Measurements from ENCODE around the gene RELN. TPM values are rescaled to one million over a fixed set of nuclear protein-coding genes. Genes with fewer than 3 reads are reported as not detected.

The RELN gene
- total RNA-seq, 2 donors from 2014 or later: 3.9 to 8.5 TPM

DNA sequence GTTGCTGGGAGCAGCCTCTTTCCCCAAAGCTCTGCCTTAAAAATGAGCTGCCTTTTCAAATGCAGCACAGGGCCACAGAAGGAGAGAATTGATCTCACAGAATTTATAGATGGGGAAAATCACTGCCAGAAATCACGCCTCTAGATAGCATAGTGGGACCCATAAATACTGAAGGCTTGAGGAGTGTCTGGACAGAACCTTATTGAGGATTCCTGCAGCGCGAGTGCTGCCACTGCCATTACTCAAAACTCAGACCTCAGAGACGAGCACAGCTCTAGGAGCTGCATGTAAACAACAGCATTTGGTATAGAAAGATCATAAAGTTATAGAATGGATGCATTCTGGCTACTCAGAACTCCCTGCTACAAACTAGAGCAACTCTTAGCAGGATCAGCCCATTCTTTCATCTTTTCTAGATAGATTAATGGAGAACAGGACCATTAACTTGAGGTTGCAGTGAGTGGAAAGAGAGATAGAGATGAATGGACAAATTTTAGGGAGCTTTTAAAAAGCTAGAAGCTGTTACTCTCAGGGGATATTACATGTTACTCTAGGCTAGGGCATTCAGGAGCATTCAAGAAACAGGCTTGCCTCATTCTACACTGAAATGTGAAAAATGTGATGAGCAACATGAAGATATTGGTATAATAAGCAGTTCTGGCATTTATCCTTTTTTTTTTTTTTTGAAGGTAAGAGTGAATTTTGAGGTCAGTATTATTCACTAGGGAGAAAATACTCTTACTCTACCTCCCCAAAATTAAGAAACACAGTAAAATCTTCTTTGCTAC, 276.3 kb downstream of the RELN start:
- H3K4me3 ChIP-seq (ENCODE audit: low read length): no peak overlapping the region
- Mint-ChIP-seq H3K27me3 (ENCODE audit: insufficient read depth) (no peaks in the 10 kb centered on the region), H3K4me3 (no peak overlapping the region), H3K27ac (no peak overlapping the region), H3K4me1 (no peaks in the 10 kb centered on the region), H3K9me3 (no peaks in the 10 kb centered on the region), H3K36me3 (ENCODE audit: low read depth) (no peaks in the 10 kb centered on the region)
- no peak overlapping the region for H3K9ac ChIP-seq (ENCODE audit: extremely low read depth, low read length, poor library complexity, severe bottlenecking)
- WGBS, 2 experiments (ENCODE audit: insufficient coverage in 1 of 2, insufficient read length in 1 of 2): 82 to 84% methylated on average over 4 of the region's 4 CpGs
- H3K36me3 ChIP-seq (ENCODE audit: control insufficient read depth, insufficient read depth, low read length): no peaks in the 10 kb centered on the region
- no peak for DNase-seq
- H3K27ac ChIP-seq (ENCODE audit: low read depth, low read length): no peak overlapping the region
- H3K27me3 ChIP-seq (ENCODE audit: control insufficient read depth, insufficient read depth, low read length, poor library complexity, severe bottlenecking): no peaks in the 10 kb centered on the region
- no peaks in the 10 kb centered on the region for H3K4me1 ChIP-seq (ENCODE audit: control insufficient read depth, insufficient read depth, low read length)
- H3K9me3 ChIP-seq (ENCODE audit: control insufficient read depth, low read length): no peaks in the 10 kb centered on the region
- no peak for TF ChIP-seq CTCF (conservative IDR thresholded peaks at IDR 0.05)

DNA sequence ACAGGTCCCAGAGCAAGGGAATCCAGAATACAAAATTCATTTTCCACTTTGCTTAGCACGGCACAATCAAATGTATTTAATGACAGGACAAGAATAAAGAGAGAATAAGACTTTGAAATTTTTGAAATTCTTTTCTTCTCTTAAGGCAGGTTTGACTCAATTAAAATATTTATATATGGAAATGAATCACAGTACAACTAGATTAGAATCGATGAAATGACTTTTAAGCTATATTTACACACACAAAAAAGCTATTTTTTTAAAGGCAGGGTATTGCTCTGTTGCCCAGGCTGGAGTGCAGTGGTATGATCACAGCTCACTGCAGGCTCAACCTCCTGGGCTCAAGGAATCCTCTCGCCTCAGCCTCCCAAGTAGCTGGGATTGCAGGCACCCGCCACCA, 278.0 kb downstream of the RELN start:
- DNase-seq: no peak
- Histone ChIP-seq H3K9me3 (ENCODE audit: control insufficient read depth, low read length) (no peaks in the 10 kb centered on the region), H3K9ac (ENCODE audit: extremely low read depth, low read length, poor library complexity, severe bottlenecking) (no peak overlapping the region), H3K36me3 (ENCODE audit: control insufficient read depth, insufficient read depth, low read length) (no peaks in the 10 kb centered on the region), H3K27me3 (ENCODE audit: control insufficient read depth, insufficient read depth, low read length, poor library complexity, severe bottlenecking) (no peaks in the 10 kb centered on the region), H3K4me3 (ENCODE audit: low read length) (no peak overlapping the region), H3K27ac (ENCODE audit: low read depth, low read length) (no peak overlapping the region), H3K4me1 (ENCODE audit: control insufficient read depth, insufficient read depth, low read length) (no peaks in the 10 kb centered on the region)
- WGBS, 2 experiments (ENCODE audit: insufficient coverage in 1 of 2, insufficient read length in 1 of 2): 71 to 82% methylated on average over 2 to 4 of the region's 4 CpGs
- H3K36me3 Mint-ChIP-seq (ENCODE audit: low read depth): no peaks in the 10 kb centered on the region
- TF ChIP-seq CTCF (conservative IDR thresholded peaks at IDR 0.05): no peak
- no peak overlapping the region for H3K4me3 Mint-ChIP-seq
- H3K27me3 Mint-ChIP-seq (ENCODE audit: insufficient read depth): no peaks in the 10 kb centered on the region
- no peaks in the 10 kb centered on the region for H3K4me1 Mint-ChIP-seq
- no peaks in the 10 kb centered on the region for H3K9me3 Mint-ChIP-seq
- H3K27ac Mint-ChIP-seq: no peak overlapping the region

DNA sequence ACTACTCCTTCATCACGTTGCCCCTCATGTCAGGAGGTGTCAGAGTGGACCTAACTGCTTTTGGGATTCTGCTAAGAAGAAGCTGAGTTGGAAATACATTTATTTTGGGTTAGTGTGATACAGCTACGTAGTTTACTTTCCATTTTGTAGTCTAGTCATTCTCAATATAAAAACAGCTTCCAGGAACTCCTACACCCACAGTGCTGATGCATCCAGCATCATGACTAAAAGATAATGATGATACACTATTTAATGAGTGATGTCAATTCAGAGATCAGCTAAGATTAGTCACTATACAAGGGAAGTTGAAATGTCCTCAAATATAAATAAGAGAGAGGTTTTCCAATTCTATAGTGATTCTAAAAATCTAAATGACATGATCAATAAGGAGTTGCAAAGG, 279.2 kb downstream of the RELN start:
- Histone ChIP-seq H3K27me3 (ENCODE audit: control insufficient read depth, insufficient read depth, low read length, poor library complexity, severe bottlenecking) (no peaks in the 10 kb centered on the region), H3K9ac (ENCODE audit: extremely low read depth, low read length, poor library complexity, severe bottlenecking) (no peak overlapping the region), H3K9me3 (ENCODE audit: control insufficient read depth, low read length) (no peaks in the 10 kb centered on the region), H3K27ac (ENCODE audit: low read depth, low read length) (no peak overlapping the region), H3K4me3 (ENCODE audit: low read length) (no peak overlapping the region), H3K4me1 (ENCODE audit: control insufficient read depth, insufficient read depth, low read length) (no peaks in the 10 kb centered on the region), H3K36me3 (ENCODE audit: control insufficient read depth, insufficient read depth, low read length) (no peaks in the 10 kb centered on the region)
- H3K27ac Mint-ChIP-seq: no peak overlapping the region
- TF ChIP-seq CTCF (conservative IDR thresholded peaks at IDR 0.05): no peak
- 83% methylated on average over 1 of the region's 2 CpGs; no CpG with 5 or more reads in 1 of the 2 experiments for WGBS, 2 experiments (ENCODE audit: insufficient coverage in 1 of 2, insufficient read length in 1 of 2)
- H3K9me3 Mint-ChIP-seq: no peaks in the 10 kb centered on the region
- H3K4me1 Mint-ChIP-seq: no peaks in the 10 kb centered on the region
- H3K4me3 Mint-ChIP-seq: no peak overlapping the region
- no peaks in the 10 kb centered on the region for H3K27me3 Mint-ChIP-seq (ENCODE audit: insufficient read depth)
- DNase-seq: no peak
- H3K36me3 Mint-ChIP-seq (ENCODE audit: low read depth): no peaks in the 10 kb centered on the region

All from endodermal cell (in vitro differentiated cells).